ENCODE results near the gene DLGAP4. TPM values are rescaled to one million over a fixed set of nuclear protein-coding genes. Genes with fewer than 3 reads are reported as not detected.
A peak's percentile ranks its signal among the peaks of the same experiment; 100 is the strongest.

The DLGAP4 gene
- total RNA-seq, 1 donor from 2014 or later, result 199 TPM

- H3K27me3 Mint-ChIP-seq (ENCODE audit: unreplicated experiment), result peaks cover 10% of the 10 kb centered on the region
- no peaks in the 10 kb centered on the region for H3K36me3 Mint-ChIP-seq (ENCODE audit: unreplicated experiment)
- no peak overlapping the region for H3K27ac Mint-ChIP-seq (ENCODE audit: unreplicated experiment)
- peaks cover 4% of the 10 kb centered on the region for H3K9me3 Mint-ChIP-seq (ENCODE audit: unreplicated experiment)
- peak overlapping the region; percentile 23 for H3K4me3 Mint-ChIP-seq (ENCODE audit: unreplicated experiment)
- DNase-seq, result peak; percentile 64
- peaks cover 7% of the 10 kb centered on the region for H3K4me1 Mint-ChIP-seq (ENCODE audit: low read depth, unreplicated experiment)
- TF ChIP-seq CTCF (IDR thresholded peaks at IDR 0.05; ENCODE audit: partially characterized antibody, unreplicated experiment), result no peak
Measured at GRCh38 chr20:36385503-36385902, 79.4 kb downstream of the DLGAP4 start.

- peaks cover 10% of the 10 kb centered on the region for H3K27me3 Mint-ChIP-seq (ENCODE audit: unreplicated experiment)
- DNase-seq, result no peak
- H3K4me3 Mint-ChIP-seq (ENCODE audit: unreplicated experiment), result no peak overlapping the region
Measured at GRCh38 chr20:36386236-36386635, 80.1 kb downstream of the DLGAP4 start.

GRCh38 chr20:36390269-36390668 lies 84.1 kb downstream of the DLGAP4 start:
- peaks cover 8% of the 10 kb centered on the region for H3K27me3 Mint-ChIP-seq (ENCODE audit: unreplicated experiment)
- no peak overlapping the region for H3K4me3 Mint-ChIP-seq (ENCODE audit: unreplicated experiment)
- no peak overlapping the region for H3K27ac Mint-ChIP-seq (ENCODE audit: unreplicated experiment)
- no peak for DNase-seq
- no peak for TF ChIP-seq CTCF (IDR thresholded peaks at IDR 0.05; ENCODE audit: partially characterized antibody, unreplicated experiment)
- peaks cover 7% of the 10 kb centered on the region for H3K4me1 Mint-ChIP-seq (ENCODE audit: low read depth, unreplicated experiment)
- peaks cover 1% of the 10 kb centered on the region for H3K9me3 Mint-ChIP-seq (ENCODE audit: unreplicated experiment)
- no peaks in the 10 kb centered on the region for H3K36me3 Mint-ChIP-seq (ENCODE audit: unreplicated experiment)

More at GRCh38 chr20:36386236-36386635, 80.1 kb downstream of the DLGAP4 start:
- H3K36me3 Mint-ChIP-seq (ENCODE audit: unreplicated experiment), result no peaks in the 10 kb centered on the region
- no peak overlapping the region for H3K27ac Mint-ChIP-seq (ENCODE audit: unreplicated experiment)
- H3K9me3 Mint-ChIP-seq (ENCODE audit: unreplicated experiment), result peaks cover 4% of the 10 kb centered on the region
- peaks cover 7% of the 10 kb centered on the region for H3K4me1 Mint-ChIP-seq (ENCODE audit: low read depth, unreplicated experiment)
- no peak for TF ChIP-seq CTCF (IDR thresholded peaks at IDR 0.05; ENCODE audit: partially characterized antibody, unreplicated experiment)

- Mint-ChIP-seq H3K4me1 (ENCODE audit: low read depth, unreplicated experiment) (peaks cover 5% of the 10 kb centered on the region), H3K4me3 (ENCODE audit: unreplicated experiment) (no peak overlapping the region), H3K27me3 (ENCODE audit: unreplicated experiment) (peaks cover 4% of the 10 kb centered on the region), H3K27ac (ENCODE audit: unreplicated experiment) (no peak overlapping the region), H3K36me3 (ENCODE audit: unreplicated experiment) (no peaks in the 10 kb centered on the region), H3K9me3 (ENCODE audit: unreplicated experiment) (peaks cover 1% of the 10 kb centered on the region)
- TF ChIP-seq CTCF (IDR thresholded peaks at IDR 0.05; ENCODE audit: partially characterized antibody, unreplicated experiment), result no peak
- DNase-seq, result no peak
Measured at GRCh38 chr20:36390719-36391415, 84.7 kb downstream of the DLGAP4 start.

- Mint-ChIP-seq H3K4me3 (ENCODE audit: unreplicated experiment) (no peak overlapping the region), H3K27ac (ENCODE audit: unreplicated experiment) (no peak overlapping the region), H3K27me3 (ENCODE audit: unreplicated experiment) (peaks cover 6% of the 10 kb centered on the region), H3K9me3 (ENCODE audit: unreplicated experiment) (peaks cover 3% of the 10 kb centered on the region), H3K36me3 (ENCODE audit: unreplicated experiment) (no peaks in the 10 kb centered on the region), H3K4me1 (ENCODE audit: low read depth, unreplicated experiment) (peaks cover 3% of the 10 kb centered on the region)
- no peak for TF ChIP-seq CTCF (IDR thresholded peaks at IDR 0.05; ENCODE audit: partially characterized antibody, unreplicated experiment)
- DNase-seq, result no peak
Measured at GRCh38 chr20:36391456-36391855, 85.3 kb downstream of the DLGAP4 start.
